Inferior parietal cortex (tissue), 1 donor: Measurements from ENCODE around the gene TNC.
A peak's percentile ranks its signal among the peaks of the same experiment; 100 is the strongest.
"Not testable (repeated sequence)": the region's sequence is repeated elsewhere in the genome, so short reads cannot be mapped to it uniquely, and the experiment has no call there.

ENCODE experiments used
- DNase-seq: peaks from one replicate; pipeline ENCODE4 v3.0.0-alpha.2; 2016; ENCODE audit errors: extremely low spot score

The TNC gene

DNA sequence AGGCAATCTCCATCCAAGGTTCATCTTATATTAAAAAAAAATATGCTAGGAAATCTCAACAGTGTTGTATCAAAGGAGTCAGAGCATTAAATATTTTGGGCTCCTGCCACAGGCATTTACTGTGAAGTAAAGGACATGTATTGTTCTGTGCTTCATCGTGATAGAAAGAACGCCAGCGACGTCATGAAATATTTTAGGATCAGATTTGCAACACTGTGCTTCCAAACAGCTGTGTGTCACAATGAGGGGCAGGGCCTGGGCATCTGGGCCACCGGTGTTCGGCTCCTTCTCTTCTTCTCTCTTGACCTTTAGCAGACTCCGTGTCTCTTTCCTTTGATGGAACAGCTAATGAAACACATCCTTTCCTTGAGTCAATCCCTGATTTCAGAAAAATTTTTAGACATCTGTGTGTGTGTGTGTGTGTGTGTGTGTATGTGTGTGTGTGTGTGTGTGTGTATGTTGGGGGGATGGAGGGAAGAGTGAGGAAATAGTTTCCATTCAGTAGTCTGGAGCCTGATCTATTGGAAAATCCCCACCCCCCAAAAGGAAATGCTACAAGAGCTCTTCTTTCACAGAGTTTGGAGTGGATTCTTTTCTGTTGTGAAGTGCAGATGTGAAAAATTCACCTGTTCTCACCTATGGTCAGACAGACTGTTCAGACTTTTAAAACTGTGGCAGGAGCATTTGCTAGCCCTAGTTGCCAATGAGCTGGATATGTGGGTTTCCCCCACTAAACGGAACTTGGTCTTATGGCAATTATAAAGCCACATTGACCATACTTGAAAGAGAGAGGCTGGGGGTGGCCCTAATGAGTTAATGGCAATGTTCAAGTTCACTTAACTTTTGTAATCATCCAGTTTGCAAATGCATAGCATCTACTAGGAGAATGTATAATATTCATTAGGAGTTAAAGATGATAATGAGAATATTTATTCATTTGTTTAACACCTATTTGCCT, 18.1 kb upstream of the TNC start:
- no peak for DNase-seq

DNA sequence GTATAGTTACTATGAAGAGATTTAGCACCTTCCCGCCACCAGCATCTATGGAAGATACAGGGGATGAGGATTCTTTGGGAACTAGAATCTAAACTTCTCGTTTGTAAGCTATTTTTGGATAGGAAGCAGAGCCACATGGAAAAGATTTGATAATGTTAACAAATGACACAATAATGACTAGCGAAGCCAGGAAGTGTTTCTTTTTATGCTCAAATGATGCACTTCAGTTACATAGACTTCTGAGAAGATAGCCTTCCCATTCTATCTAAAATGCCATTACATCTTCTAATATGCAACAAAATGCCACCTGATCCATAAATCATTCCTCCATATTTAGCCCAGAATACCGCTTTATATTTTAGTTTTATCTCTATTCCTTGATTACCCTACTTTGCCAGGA, 17.0 kb upstream of the TNC start:
- no peak for DNase-seq

GRCh38 chr9:115133649-115134048, 15.7 kb upstream of the TNC start:
- no peak for DNase-seq

- DNase-seq, result no peak
Observed at GRCh38 chr9:115132648-115133047, 14.7 kb upstream of the TNC start.

DNA sequence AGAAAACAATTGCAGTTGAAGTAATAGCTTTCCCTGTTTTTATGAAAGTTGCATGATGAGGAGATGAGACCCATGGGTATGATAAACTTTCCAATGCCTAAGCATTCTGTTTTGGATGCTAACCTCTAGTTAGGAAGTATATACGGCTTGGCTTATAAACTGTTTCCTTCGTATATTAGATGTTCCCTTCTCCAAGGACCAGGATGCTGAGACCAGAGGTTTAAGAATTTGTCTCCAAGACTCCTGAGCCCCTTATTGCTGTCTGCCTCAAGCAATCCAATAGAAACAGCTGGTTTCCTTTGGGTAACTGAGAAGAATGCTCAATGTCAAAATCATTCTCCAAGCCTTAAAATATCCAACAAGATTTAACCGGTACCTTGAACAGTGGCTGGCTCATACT, 12.2 kb upstream of the TNC start:
- no peak for DNase-seq

DNA sequence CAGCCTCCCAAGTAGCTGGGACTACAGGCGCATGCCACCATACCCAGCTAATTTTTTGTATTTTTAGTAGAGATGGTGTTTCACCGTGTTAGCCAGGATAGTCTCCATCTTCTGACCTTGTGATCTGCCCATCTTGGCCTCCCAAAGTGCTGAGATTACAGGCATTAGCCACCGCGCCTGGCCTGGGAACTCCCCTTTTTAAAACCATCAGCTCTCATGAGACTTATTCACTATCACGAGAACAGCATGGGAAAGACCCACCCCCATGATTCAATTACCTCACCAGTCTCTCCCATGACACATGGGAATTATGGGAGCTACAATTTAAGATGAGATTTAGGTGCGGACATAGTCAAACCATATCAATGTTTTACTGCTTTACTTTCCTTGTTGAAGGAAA, 10.8 kb upstream of the TNC start:
- DNase-seq, result not testable (repeated sequence)

GRCh38 chr9:115127191-115127817, 9.3 kb upstream of the TNC start:
- no peak for DNase-seq

DNA sequence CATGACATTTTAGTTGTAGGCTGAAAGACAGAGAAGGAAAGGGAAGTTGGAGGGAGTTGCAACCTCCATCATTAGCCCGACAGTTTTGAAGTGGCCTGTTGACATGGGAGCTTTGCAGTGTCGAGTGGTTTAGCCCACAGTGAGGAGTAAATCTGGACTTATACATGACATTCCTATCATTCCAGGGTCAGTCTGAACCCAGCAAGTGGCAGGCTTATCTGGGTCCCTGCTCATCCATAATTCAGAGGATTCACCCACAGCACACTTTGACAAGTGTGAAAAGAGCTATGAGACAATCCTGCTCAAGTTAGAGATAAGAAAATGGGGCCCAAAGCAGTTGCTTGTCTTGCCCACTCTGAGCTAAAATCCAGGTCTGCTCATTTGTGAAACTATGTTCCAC, 8.4 kb upstream of the TNC start:
- DNase-seq, result no peak

GRCh38 chr9:115122937-115123336, 5.0 kb upstream of the TNC start:
- no peak for DNase-seq

- DNase-seq, result no peak
Observed at GRCh38 chr9:115121181-115121580, 3.2 kb upstream of the TNC start.

GRCh38 chr9:115118879-115119218, 892 bp upstream of the TNC start:
- DNase-seq, result peak; percentile 53

GRCh38 chr9:115116421-115117284, 1.3 kb downstream of the TNC start:
- no peak for DNase-seq

DNA sequence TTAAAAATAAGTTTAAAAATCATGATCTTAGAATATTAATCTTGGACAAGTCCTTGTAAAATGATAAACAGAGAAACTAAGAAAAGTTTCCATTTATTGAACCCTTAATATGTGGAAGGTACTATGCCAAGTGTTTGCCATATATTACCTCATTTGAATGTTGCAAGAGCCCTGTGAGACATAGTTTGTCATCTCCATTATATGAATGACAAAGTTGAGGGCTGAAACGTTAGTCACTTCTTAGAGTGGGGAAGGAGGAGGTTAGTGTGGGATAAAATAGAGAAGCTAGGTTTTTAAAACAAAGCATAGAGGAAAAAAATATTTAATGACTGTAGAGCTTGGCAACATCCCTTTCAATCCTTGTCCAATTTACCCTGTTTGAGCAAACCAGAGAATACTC, 2.0 kb downstream of the TNC start:
- no peak for DNase-seq

GRCh38 chr9:115115117-115115880, 2.7 kb downstream of the TNC start:
- DNase-seq, result no peak

- DNase-seq, result no peak
Observed at GRCh38 chr9:115114546-115114945, 3.4 kb downstream of the TNC start.

GRCh38 chr9:115114084-115114483, 3.9 kb downstream of the TNC start:
- DNase-seq, result no peak

DNA sequence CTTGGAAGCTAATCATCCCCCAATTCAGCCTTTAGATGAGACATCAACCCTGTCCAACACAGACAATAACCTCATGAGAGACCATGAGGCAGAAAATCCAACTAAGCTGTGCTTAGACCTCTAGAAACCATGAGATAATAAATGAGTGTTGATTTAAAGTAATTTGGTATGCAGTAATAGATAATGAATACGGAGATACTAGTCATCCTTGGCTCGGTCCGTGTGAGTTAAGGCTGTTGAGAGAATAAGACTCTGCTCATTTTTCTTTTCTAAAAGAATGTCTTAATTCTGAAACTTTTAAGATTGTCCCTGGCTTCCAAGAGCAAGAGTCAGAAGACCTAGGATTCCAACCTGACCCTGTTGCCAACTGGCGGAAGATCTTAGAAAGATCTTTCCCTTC, 6.1 kb downstream of the TNC start:
- DNase-seq, result no peak

DNA sequence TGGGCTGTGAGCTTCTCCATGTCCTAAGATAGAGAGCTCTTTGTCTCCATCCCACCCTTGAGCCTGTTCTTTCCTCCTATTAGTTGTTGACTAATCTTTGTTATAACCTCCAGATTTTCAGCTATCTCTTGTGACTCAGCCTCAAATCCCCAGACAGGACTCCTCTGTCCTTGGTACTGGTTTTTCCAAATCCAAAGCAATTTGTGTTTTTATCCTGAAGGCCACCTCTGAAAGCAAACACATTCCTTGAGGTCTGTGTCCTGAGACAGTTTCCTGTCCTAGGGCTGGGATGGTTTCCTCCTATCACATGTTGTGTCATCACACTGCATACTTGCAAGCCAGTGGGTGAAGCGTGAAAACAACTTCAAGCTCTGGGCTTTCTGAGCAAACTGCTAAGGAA, 8.5 kb downstream of the TNC start:
- no peak for DNase-seq

GRCh38 chr9:115107701-115108100, 10.3 kb downstream of the TNC start:
- no peak for DNase-seq

DNA sequence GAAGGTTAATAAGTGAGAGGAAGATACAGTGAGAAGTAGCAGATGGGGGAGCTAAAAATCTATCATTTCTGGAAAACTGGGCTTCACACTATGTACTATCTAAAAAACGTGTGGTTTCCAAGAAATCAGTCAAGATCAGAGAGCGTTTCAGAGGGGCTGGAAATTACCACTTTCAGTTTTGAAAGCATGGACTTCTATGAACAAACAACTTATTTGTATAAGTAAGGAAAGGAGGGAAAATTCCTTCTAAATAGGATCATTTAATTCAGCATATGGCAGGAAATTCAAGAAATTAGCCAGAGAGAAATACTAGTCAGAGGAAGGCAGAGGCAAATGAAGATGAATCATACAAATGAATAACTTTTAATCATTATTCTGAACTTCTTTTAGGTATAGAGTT, 11.3 kb downstream of the TNC start:
- no peak for DNase-seq

GRCh38 chr9:115106001-115106400, 12.0 kb downstream of the TNC start:
- DNase-seq, result no peak

GRCh38 chr9:115104908-115105307, 13.0 kb downstream of the TNC start:
- DNase-seq, result no peak
